ENCODE data around the gene EYS.

EYS gene

DNA sequence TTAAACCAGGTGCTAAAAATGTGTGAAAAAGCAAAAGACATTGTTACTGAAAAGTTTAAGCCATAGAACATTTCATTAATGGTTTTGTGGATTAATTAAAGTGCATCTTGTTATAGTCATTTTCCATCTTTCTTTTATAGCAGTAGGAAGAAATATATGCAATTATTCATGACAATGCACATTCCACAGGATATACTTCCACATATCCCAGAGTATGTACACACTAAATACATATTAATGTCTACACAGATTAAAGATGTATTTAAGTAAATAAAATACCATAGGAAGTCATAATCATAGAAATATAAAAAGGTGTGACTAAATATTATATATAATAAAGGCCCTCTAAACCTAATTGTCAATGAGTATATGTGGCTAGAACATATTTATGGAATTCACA lies 1492.7 kb downstream of the EYS start:
- no peak for DNase-seq

DNA sequence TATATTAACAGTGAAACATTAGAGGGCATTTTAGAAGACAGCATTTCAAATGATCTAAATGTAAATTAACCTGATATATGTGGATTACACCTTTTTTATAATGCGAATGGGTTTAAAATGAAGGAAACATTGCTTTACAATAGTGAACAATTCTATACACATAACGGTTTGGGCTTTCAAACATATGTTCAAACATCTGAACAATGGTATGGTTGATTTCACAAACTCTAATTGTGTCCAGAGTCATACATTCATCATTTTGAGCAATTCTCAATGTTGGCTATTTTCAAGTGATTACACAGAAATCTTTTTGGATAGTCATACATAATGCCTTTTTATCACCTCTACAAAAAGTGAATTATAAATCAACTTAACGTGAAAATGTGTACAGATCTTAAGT lies 1493.3 kb downstream of the EYS start:
- no peak for DNase-seq

DNA sequence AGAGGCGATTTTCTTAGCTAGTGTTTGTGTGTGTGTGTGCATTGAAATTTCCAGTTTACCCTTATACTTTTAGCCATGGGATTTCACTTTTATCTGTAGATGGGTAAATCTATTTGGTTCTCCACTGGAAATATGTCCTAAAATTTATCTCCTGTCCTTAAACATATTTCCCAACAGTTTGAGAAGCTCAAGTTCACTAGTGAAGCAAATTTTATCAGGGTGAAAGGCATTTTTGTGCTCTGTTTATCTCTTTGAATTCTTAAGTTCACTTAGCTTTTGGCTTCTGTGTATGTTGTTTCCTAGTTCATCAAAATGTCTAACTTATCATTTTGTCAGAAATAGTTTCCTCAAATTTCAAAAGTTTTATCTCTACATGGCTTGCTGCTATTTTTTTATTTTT lies 1509.8 kb downstream of the EYS start:
- DNase-seq: no peak

- DNase-seq: no peak
Measured at GRCh38 chr6:64186592-64186991, 1520.4 kb downstream of the EYS start.

DNA sequence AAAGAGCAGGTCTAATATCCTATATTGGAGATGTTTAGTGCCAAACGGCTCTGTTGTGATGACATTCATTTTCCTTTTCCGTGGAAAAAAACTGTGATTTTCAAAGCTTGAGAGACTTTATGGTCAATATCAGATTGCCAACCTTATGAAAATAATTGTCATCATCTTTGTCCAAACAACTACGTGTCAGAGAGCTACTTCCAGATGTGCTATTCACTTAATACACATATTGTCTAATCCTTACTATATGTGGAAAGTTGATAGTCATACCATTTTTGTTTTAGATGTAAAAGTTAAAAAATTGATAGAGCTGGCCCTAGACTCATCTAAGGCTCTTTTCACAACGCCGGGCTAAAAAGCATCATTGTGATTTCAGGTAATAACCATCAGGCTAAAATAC lies 1521.4 kb downstream of the EYS start:
- no peak for DNase-seq

- DNase-seq: no peak
Measured at GRCh38 chr6:64175296-64175695, 1531.7 kb downstream of the EYS start.

GRCh38 chr6:64170316-64170715 lies 1536.7 kb downstream of the EYS start:
- no peak for DNase-seq

GRCh38 chr6:64160486-64160885 lies 1546.5 kb downstream of the EYS start:
- DNase-seq: no peak

- DNase-seq: no peak
Measured at GRCh38 chr6:64155063-64155462, 1552.0 kb downstream of the EYS start.

GRCh38 chr6:64146876-64147275 lies 1560.2 kb downstream of the EYS start:
- DNase-seq: no peak

GRCh38 chr6:64146094-64146493 lies 1560.9 kb downstream of the EYS start:
- no peak for DNase-seq

- no peak for DNase-seq
Measured at GRCh38 chr6:64145658-64146057, 1561.4 kb downstream of the EYS start.

DNA sequence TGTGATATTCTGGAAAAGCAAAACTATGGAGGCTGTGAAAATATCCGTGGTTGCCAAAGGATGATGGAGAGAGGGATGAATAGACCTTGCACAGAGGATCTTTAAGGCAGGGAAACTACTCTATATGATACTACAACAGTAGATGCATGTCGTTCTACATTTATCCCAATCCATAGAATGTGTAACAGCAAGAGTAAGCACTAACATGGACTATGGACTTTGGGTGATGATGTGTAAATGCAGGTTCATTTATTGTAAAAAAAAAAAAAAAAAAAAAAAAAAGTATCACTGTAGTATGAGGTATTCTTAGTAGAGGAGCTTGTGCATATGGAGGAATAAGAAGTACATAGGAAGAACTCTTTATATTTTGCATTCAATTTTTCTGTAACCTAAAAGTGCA lies 1563.9 kb downstream of the EYS start:
- DNase-seq: no peak

DNA sequence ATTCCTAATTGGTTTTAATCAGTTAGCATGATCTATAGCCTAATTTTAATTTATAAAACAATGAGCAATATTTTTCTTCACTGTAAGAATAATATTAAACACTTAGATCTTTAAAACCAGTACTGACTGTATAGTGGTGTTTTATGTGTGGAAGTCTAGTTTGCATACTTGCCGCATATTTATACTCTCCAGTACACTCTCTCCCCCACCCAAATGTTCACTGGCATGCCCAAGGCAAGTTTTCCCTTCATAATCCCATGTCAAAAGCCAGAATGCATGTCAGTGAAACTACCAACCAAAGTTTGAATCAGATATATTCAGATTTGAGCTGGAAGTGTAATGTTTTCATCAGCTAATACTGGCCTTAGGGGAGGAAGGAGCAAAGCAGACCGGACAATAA lies 1565.3 kb downstream of the EYS start:
- no peak for DNase-seq

- DNase-seq: no peak
Measured at GRCh38 chr6:64128301-64129024, 1578.6 kb downstream of the EYS start.

- DNase-seq: no peak
Measured at GRCh38 chr6:64123761-64124633, 1583.0 kb downstream of the EYS start.

GRCh38 chr6:64122712-64123375 lies 1584.2 kb downstream of the EYS start:
- no peak for DNase-seq

DNA sequence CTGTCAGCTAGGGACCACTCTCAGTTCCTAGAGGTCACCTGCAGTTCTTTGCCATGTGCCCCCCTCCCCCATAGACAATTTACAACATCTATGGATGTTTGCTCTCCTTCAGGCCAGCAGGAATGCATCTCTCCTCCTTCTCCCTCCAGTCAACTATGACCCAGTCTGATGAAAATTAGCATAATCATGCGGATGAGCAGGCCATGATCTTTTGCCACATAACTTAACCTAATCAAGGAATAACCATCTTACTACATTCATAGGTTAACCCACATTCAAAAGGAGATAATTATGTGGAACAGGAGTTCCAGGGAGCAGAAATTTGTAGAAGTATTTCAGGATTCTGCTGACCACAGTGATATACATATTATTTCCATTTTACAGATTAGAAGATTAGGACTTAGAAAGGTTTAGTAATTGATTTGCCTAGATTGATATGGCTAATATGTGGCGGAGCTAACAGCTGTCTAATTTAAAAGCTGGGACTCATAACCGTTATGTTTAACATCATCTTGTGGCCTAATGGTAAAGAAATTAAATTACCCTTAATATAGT lies 1585.9 kb downstream of the EYS start:
- DNase-seq: no peak

GRCh38 chr6:64113704-64114103 lies 1593.3 kb downstream of the EYS start:
- no peak for DNase-seq

GRCh38 chr6:64104051-64104450 lies 1603.0 kb downstream of the EYS start:
- no peak for DNase-seq

GRCh38 chr6:64103480-64103879 lies 1603.5 kb downstream of the EYS start:
- no peak for DNase-seq

DNA sequence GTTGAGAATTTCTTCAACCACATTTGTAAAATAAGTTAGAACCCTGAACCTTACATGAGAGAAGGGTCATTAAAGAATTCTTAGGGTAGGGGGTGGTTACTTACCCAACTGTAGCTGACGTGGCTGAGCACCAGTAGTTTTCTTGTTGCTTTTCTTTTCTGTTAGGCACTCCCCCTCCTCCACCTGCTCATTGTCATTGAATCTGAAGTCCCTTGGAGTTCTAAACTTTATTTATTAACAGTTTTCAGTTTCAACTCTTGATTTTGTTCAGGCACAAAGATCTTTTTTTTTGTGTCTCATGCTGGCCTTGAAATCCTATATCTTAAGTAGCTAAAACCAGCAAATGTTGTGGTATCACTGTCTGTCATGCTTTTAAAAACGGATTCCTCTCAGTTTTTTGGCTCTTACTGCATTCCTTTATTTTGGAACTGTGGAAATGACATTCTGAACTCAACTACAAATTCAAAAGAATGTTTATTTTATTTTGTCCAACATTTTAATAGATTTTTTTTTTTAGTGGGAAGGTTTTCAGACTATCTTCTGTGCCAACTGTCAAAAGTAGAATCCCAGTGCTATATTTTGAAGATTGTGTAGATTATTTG lies 1606.2 kb downstream of the EYS start:
- DNase-seq: no peak

DNA sequence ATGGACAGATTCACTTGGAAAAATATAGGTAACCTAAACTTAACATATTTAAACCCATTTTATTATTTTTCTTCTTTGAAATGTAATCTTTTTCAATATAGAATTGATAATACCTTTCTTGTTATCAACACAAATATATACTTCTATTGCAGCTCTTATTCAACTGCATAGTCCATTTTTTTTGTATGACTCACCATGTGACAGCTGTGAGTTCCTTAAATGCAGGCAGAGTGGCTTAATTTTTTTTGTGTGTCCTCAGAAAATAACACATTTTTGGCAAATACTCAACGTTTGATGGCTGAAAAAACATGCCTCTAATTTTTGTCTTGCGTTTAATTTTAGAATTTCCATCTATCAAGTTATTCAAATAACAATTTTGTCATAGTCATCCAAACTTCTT lies 1616.7 kb downstream of the EYS start:
- no peak for DNase-seq

Data from CD4-positive, alpha-beta T cell treated with Interleukin-17A for 1 hour (primary cell).